Activated T-helper 1 cell treated with anti-CD3 and anti-CD28 coated beads, Interleukin-12 subunit alpha, Interleukin-12 subunit beta, Interleukin-2, Interleukin-4 antibody, amounts not matched to agents 30 ng/mL and 10 ng/mL and 1 ng/mL, durations not matched to agents 14 hours and 24 hours and 36 hours (primary cell): Measurements from ENCODE around the gene SNAP23. TPM values are rescaled to one million over a fixed set of nuclear protein-coding genes. Genes with fewer than 3 reads are reported as not detected.

ENCODE experiments used
- DNase-seq: peaks from one replicate; pipeline ENCODE4 v3.0.0; 2021; ENCODE audit warnings: low spot score
- H3K27ac Mint-ChIP-seq: one replicate; pipeline ENCODE4 v1.8.0; 2021; ENCODE audit warnings: mild to moderate bottlenecking, mixed read lengths
- H3K27me3 Mint-ChIP-seq: one replicate; pipeline ENCODE4 v1.8.0; 2022; ENCODE audit warnings: mild to moderate bottlenecking, moderate library complexity, mixed read lengths; ENCODE audit not compliant: insufficient read depth
- H3K36me3 Mint-ChIP-seq: one replicate; pipeline ENCODE4 v1.8.0; 2021; ENCODE audit warnings: low read depth, mixed read lengths
- H3K4me1 Mint-ChIP-seq: one replicate; pipeline ENCODE4 v1.8.0; 2021; ENCODE audit warnings: low read depth, mixed read lengths
- H3K4me3 Mint-ChIP-seq: one replicate; pipeline ENCODE4 v1.8.0; 2021; ENCODE audit warnings: mild to moderate bottlenecking, moderate library complexity, mixed read lengths
- H3K9me3 Mint-ChIP-seq: one replicate; pipeline ENCODE4 v1.8.0; 2021; ENCODE audit warnings: mixed read lengths
- intact Hi-C: fragments of 100-400 bp; cut with micrococcal nuclease; formaldehyde crosslinking; loops from one replicate; pipeline ENCODE4 v1.15.1; 2024
- total RNA-seq: library from RNA; stranded (reverse); gene quantifications from 2 replicates; pipeline ENCODE4 v1.2.3, GENCODE V29; 2022

SNAP23 gene
- 73.8 and 87.5 TPM in 2 replicates for total RNA-seq

DNA sequence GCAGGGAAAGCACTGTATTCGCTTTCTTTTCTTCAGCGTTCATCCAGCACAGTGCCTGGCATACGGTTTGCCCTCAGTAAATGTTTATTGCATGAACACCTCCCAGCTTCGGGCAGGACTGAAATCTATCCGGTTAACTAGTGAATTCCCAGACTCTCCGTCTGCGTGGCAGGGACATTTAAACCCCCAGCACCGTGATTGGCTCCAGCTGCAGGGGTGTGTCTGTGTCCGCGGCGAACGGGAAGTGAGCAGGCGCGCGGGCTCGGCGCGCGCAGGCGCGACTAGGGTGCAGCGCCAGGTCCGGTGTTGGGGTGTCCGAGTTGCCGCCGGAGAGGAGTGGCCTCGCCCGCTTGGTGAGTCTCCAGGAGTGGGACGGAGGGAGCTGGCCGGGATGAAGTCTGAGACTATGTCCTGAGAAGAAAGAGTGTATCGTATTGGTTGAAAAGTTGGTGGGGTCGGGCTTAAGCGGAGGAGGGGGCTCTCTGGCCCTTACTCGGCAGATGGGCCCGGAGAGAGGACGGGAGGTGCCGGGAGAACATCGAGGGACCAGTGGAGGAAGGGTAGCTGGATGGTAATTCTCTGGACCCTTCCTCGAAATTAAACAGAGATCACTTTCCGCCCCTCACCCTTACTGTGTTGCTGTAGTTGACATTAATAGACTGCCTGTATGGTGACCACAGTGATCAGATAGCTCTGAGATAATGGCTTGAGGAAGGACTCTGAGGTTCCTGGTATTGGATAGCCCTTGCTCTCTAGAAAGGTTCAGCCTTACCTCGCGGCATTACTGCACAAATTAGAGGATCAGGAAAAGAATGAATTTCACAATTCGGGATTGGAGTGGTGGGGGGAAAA lies at the start of gene SNAP23:
TSS of gene SNAP23 (plus strand) at position 274 of the 852 bp plus-strand sequence. CDS start 16,213 bp downstream, outside the sequence.
- peaks cover 7% of the 10 kb centered on the region for H3K36me3 Mint-ChIP-seq
- peaks cover 60% of the 10 kb centered on the region for H3K4me1 Mint-ChIP-seq
- peak; percentile 84 for DNase-seq
- H3K4me3 Mint-ChIP-seq, result peak within 1 kb of the TSS; percentile 100
- intact Hi-C loops, result loop anchor here (1.0 to 10.0 kb wide), 5 partner anchors 53 to 426 kb away; partner anchors contain the start of genes CDAN1, HAUS2 and LRRC57
- H3K27ac Mint-ChIP-seq, result peak within 1 kb of the TSS; percentile 89
- H3K27me3 Mint-ChIP-seq, result no peaks in the 10 kb centered on the region
- no peaks in the 10 kb centered on the region for H3K9me3 Mint-ChIP-seq

DNA sequence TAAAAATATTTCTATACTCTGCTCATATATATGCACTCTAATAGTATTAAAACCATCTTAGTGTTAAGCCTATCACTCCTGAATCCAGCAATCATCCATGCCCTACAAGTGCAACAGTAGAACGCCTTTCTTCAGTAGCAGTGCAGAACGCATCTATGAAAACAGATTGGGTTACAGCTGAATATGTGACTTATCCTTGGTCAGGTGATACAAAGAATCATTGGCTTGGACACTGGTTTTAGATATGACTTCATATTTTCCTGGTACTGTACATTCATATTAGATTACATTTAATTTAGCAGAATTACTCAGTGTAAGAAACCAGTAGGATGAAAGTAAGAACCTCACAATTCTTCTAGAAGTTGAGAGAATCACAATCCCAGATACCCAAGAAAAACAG lies 47.8 kb upstream of the SNAP23 start:
- H3K4me3 Mint-ChIP-seq, result no peak overlapping the region
- no peaks in the 10 kb centered on the region for H3K4me1 Mint-ChIP-seq
- no peak overlapping the region for H3K27ac Mint-ChIP-seq
- H3K27me3 Mint-ChIP-seq, result no peaks in the 10 kb centered on the region
- no peaks in the 10 kb centered on the region for H3K9me3 Mint-ChIP-seq
- DNase-seq, result no peak
- intact Hi-C loops, result no loop called here
- H3K36me3 Mint-ChIP-seq, result peaks cover 51% of the 10 kb centered on the region

DNA sequence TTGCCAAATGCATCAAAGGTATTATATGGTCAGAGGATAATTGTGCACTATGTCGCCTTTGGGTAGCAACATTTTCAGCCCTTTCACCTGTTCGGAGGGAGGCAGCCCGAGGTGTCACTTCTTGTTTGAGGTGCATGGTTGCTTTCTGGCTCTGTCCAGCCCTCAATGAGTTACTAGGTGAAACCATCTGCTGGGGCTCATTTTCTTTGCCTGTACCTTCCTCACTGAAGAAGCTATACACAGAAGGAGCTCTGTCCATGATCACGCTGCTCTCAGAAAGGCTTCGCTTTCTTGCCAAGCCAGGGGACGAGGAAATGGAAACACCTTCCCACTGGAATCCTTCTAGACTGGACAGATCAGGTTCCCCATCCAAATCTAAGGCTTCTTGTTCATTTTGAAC lies 47.2 kb upstream of the SNAP23 start:
- DNase-seq, result no peak
- Mint-ChIP-seq H3K9me3 (no peaks in the 10 kb centered on the region), H3K36me3 (peaks cover 51% of the 10 kb centered on the region), H3K4me1 (no peaks in the 10 kb centered on the region), H3K4me3 (no peak overlapping the region), H3K27me3 (no peaks in the 10 kb centered on the region), H3K27ac (no peak overlapping the region)
- intact Hi-C loops, result no loop called here

DNA sequence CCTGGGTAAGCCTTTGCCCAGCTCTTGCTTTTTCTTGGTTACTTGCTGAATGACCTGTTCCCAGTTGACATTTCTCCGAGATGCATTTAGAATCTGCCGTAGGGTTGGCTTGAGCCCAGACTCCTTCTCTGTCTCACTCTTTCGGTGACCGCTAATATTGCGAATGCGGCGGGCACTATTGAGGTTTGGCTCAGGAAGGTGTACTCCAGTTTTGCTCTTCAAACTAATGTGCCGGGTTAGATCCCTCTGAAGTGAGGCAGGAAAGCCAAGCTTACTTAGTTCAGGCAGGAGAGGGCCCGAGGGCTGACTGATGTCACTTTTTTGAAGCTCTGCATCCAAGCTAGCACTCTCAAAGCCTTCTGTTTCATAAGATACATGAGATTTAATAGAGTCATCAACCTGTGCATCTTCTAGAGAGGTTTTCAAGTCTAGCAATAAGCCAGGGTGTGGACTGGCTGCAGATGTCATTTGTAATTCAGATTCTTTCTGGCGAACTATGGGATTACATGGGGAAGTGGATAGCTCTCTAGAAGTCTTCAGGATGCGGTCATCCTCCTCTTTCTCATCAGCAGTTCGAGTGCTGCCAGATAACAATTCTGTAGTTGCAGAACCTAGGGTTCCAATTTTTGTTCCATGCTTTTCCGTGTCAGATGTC lies 45.5 kb upstream of the SNAP23 start:
- no peaks in the 10 kb centered on the region for H3K4me1 Mint-ChIP-seq
- H3K9me3 Mint-ChIP-seq, result no peaks in the 10 kb centered on the region
- H3K36me3 Mint-ChIP-seq, result peaks cover 45% of the 10 kb centered on the region
- no peak for DNase-seq
- no peak overlapping the region for H3K27ac Mint-ChIP-seq
- H3K27me3 Mint-ChIP-seq, result no peaks in the 10 kb centered on the region
- no peak overlapping the region for H3K4me3 Mint-ChIP-seq
- intact Hi-C loops, result no loop called here

DNA sequence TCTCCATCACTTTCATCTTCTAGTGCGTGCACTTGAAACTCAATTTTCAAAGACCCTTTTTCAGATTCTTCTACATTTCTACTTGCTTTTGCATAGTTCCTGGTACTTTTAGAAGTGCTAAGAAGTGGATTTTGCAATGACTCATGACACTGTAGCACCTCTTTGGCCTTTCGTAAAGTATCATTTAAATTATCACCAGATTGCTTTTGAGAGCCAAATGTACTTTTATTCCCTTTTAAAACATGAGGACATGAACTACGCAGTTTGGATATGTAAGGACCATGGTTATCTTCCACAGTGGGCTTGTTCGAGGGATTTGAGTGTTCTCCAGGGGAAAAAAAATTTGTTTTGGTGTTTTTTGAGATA lies 45.0 kb upstream of the SNAP23 start:
- peaks cover 41% of the 10 kb centered on the region for H3K36me3 Mint-ChIP-seq
- no peak for DNase-seq
- no peaks in the 10 kb centered on the region for H3K27me3 Mint-ChIP-seq
- H3K4me1 Mint-ChIP-seq, result no peaks in the 10 kb centered on the region
- H3K9me3 Mint-ChIP-seq, result no peaks in the 10 kb centered on the region
- no peak overlapping the region for H3K27ac Mint-ChIP-seq
- intact Hi-C loops, result no loop called here
- H3K4me3 Mint-ChIP-seq, result no peak overlapping the region

DNA sequence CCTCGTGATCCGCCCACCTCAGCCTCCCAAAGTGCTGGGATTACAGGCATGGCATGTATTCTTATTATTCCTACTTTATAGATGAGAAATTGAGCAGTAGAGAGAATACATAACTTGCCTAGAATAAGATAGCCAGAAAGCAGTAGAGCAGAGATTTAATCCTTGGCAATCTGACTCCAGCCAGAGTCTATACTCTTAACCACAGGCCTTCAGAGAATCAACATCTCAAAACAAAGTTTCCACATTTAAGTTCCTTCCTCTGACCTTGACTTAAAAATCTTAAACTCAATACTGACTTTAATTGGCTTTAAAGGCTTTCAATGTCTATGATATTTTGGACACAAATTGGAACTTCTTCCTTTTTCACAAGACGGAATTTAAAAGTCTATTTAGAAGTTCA lies 41.6 kb upstream of the SNAP23 start:
- peaks cover 28% of the 10 kb centered on the region for H3K36me3 Mint-ChIP-seq
- H3K27me3 Mint-ChIP-seq, result no peaks in the 10 kb centered on the region
- DNase-seq, result no peak
- H3K27ac Mint-ChIP-seq, result no peak overlapping the region
- peaks cover 5% of the 10 kb centered on the region for H3K4me1 Mint-ChIP-seq
- no peak overlapping the region for H3K4me3 Mint-ChIP-seq
- intact Hi-C loops, result no loop called here
- no peaks in the 10 kb centered on the region for H3K9me3 Mint-ChIP-seq

DNA sequence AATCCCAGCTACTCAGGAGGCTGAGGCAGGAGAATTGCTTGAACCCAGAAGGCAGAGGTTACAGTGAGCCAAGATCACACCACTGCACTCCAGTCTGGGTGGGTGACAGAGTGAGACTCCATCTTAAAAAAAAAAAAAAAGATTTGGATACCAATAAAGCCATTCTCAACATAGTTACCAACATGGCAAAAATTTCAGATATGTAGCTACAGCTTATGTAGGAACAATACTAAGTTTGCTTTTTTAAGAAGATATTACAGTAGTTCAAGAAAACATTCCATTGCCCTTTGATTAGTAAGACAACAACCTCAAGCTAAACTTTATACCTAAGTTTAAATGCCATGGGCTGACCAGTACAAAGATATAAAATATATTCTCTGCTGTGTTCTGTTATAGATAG lies 38.9 kb upstream of the SNAP23 start:
- Mint-ChIP-seq H3K27ac (no peak overlapping the region), H3K9me3 (no peaks in the 10 kb centered on the region), H3K4me1 (peaks cover 5% of the 10 kb centered on the region), H3K36me3 (peaks cover 16% of the 10 kb centered on the region), H3K27me3 (no peaks in the 10 kb centered on the region), H3K4me3 (no peak overlapping the region)
- intact Hi-C loops, result no loop called here
- DNase-seq, result no peak

DNA sequence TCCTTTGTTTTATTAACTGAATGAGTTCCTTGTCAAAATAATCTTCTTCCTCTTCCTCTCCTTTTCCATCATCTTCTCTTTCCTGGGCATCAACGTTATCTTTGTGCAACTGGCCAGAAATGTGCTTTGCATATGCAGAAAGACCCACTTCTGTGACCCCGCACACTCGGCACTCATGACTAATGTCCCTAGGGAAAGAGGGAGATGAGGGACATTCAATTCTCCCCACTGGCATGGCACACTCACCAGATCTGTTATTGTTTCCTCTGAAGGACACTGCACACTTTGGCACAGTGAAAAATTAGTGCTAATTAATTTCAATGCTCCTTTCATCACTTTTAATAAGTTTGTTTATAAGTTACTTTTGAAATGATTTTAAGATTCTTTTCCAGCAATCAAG lies 38.5 kb upstream of the SNAP23 start:
- DNase-seq, result no peak
- Mint-ChIP-seq H3K4me1 (peaks cover 5% of the 10 kb centered on the region), H3K4me3 (no peak overlapping the region), H3K27me3 (no peaks in the 10 kb centered on the region), H3K36me3 (peaks cover 13% of the 10 kb centered on the region), H3K27ac (no peak overlapping the region), H3K9me3 (no peaks in the 10 kb centered on the region)
- intact Hi-C loops, result no loop called here

DNA sequence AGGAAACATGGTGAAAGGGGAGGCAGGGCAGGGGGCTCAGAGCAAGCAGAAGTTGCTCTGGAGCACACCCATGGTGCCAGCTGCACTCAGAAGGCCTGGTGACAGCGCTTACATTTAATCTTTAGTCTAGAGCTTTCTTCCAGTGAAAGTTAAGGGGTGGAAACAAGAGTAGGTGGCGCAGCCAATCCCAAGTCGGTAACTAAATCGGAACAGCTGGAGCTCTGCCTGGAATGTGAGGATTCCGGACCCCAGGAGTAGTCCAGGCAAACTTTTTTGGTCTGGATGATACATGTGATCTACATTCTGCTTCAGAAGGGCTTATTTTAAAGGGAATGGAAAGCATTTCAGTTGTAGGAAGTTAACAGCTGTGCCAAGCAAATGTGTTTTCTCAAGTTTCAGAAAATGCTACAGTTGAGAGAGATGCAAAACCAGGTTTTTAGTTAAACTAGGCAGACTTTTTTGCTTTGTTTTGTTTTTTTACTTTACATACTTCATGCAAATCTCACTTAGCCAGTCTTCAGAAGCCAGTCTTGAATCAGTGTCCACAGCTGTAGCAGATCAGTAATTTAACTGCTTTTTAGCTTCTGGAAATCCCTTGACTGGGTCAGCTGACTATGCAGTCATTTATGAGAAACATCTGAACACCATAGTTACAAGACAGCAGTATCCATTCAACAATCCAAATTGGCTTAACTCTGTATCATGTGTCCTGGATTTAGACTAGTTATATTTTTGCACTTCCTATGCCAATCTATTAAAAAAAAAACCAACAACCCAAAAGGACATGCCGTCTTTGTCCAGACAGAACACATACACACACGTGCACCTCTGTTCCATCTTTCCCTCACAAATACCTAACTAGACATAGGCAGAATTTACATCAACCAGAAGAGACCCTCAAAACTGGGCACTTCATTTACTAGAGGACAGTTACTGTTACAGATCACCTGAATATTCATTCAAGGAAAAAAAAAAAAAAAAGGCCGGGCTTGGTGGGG lies 37.7 kb upstream of the SNAP23 start:
- intact Hi-C loops, result no loop called here
- no peaks in the 10 kb centered on the region for H3K27me3 Mint-ChIP-seq
- H3K4me1 Mint-ChIP-seq, result peaks cover 5% of the 10 kb centered on the region
- H3K36me3 Mint-ChIP-seq, result peaks cover 11% of the 10 kb centered on the region
- H3K27ac Mint-ChIP-seq, result no peak overlapping the region
- H3K4me3 Mint-ChIP-seq, result no peak overlapping the region
- no peaks in the 10 kb centered on the region for H3K9me3 Mint-ChIP-seq
- DNase-seq, result no peak

DNA sequence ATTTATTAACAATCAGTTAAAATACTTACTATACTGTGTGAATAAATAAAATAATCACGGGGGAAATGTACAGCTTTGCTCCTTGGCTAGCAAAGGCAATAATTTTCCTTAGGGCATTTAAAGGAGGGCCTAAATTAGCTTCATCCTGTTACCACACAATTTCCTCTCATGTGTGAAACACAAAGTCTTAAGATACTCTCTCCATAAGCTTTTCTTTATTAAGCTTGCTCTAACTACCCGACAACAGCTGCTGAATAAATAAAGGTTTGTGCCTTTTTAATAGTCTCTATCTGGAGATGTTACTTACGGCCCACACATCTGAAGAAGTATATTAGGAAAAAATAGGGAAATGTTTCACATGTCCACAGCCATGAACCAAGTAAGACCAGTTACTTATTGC lies 34.2 kb upstream of the SNAP23 start:
- no peak overlapping the region for H3K4me3 Mint-ChIP-seq
- no peak for DNase-seq
- H3K27me3 Mint-ChIP-seq, result no peaks in the 10 kb centered on the region
- H3K36me3 Mint-ChIP-seq, result peaks cover 15% of the 10 kb centered on the region
- H3K9me3 Mint-ChIP-seq, result no peaks in the 10 kb centered on the region
- intact Hi-C loops, result no loop called here
- peaks cover 5% of the 10 kb centered on the region for H3K4me1 Mint-ChIP-seq
- H3K27ac Mint-ChIP-seq, result no peak overlapping the region

DNA sequence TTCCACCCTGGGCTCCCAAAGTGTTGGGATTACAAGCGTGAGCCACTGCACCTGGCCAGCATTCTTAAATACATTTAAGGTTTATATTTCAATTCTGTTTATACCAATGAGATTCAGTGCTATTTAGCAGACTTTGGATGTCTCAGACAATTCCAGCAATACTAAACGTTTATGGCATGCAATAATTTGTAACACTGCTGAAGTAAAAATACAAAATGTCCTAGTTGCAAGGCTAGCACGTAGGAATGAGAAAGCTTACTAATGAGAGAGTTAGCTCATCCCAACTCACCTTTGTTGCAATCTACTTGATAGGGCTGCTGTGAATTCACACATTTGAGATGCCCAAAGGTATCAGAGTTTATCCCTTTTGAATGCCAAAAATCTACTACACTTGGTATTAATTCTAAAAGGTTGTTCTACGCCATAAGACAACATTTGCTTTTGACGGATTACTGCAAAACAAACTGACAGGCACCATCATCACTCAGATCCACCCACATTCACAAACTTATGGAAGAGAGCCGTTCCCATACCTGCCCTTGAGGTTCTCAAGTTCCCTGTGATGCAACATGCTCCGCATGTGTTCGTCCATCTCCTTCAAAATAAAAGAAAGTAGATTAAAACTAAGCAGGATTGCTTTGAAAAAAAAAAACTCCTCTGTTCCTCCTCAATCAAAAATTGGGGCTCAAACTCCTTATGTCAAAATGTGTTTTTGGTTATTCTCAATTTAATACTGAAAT lies 29.7 kb upstream of the SNAP23 start:
- intact Hi-C loops, result no loop called here
- Mint-ChIP-seq H3K36me3 (peaks cover 10% of the 10 kb centered on the region), H3K27ac (no peak overlapping the region), H3K4me1 (no peaks in the 10 kb centered on the region), H3K9me3 (no peaks in the 10 kb centered on the region), H3K4me3 (no peak overlapping the region), H3K27me3 (no peaks in the 10 kb centered on the region)
- no peak for DNase-seq

DNA sequence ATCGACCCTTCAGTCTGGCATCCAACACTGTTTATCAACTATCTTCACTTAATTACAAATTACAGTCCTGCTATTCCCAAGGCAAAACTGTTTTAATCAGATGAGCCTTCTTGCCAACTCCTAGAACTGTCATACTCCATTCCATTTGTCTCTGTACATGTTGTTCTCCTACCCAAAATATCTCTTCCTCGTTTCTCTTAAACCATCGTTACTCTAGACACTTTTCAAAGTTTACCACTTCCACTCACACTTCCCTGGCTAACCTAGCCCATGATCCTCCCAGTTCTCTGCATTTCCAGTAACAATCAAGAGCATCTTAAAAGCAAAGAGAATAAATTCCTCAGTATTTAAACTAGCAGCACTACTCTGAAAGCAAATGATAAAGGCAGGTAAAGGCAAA lies 24.4 kb upstream of the SNAP23 start:
- Mint-ChIP-seq H3K27ac (no peak overlapping the region), H3K9me3 (no peaks in the 10 kb centered on the region), H3K4me1 (peaks cover 5% of the 10 kb centered on the region), H3K27me3 (no peaks in the 10 kb centered on the region), H3K4me3 (no peak overlapping the region), H3K36me3 (peaks cover 8% of the 10 kb centered on the region)
- no peak for DNase-seq
- intact Hi-C loops, result loop anchor here (1.0 to 5.0 kb wide), 2 partner anchors 179 to 199 kb away; partner anchors contain the start of genes GANC and TMEM87A
